ENCODE results near the gene DYTN.

DNA sequence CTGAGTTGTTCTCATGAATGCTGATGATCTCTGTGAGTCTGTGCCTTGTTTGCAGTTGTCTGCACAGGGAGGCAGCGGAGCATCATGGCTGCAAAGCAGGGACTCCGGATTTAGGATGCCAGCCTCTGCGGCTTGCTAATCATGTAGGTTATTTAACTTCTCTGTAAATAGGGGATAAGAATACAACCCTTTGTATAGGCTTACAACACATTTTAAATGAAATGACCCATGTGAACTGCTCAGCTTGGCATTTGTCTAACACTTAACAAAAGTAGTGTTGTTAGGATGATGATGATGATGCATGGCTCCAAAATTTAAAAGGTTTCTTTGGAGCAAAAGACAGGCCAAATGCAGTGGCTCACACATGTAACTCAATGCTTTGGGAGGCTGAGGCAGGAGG is 19.4 kb downstream of the DYTN start:
- TF ChIP-seq POLR2A (IDR thresholded peaks at IDR 0.05; ENCODE audit: low read depth, low read length) (no peak), POLR2AphosphoS5 (IDR thresholded peaks at IDR 0.05; ENCODE audit: low read depth, low read length) (no peak)

All from GM12892 (cell line).